T-helper 2 cell treated with Interferon-gamma antibody and Interleukin-4, amounts not matched to agents 5 μg/mL and 100 μg/mL, for 36 hours (primary cell): Measurements from ENCODE around the gene WAS.
"Not testable (repeated sequence)": the region's sequence is repeated elsewhere in the genome, so short reads cannot be mapped to it uniquely, and the experiment has no call there.

Source experiments
- DNase-seq: peaks from one replicate; pipeline ENCODE4 v3.0.0; 2021; ENCODE audit warnings: low spot score
- H3K27ac Mint-ChIP-seq: one replicate; pipeline ENCODE4 v1.8.0; 2021; ENCODE audit warnings: mild to moderate bottlenecking, mixed read lengths
- H3K27me3 Mint-ChIP-seq: one replicate; pipeline ENCODE4 v1.8.0; 2021; ENCODE audit warnings: low read depth, mixed read lengths
- H3K36me3 Mint-ChIP-seq: one replicate; pipeline ENCODE4 v1.8.0; 2021; ENCODE audit warnings: low read depth, mixed read lengths
- H3K4me1 Mint-ChIP-seq: one replicate; pipeline ENCODE4 v1.8.0; 2021; ENCODE audit warnings: low read depth, mixed read lengths
- H3K4me3 Mint-ChIP-seq: one replicate; pipeline ENCODE4 v1.8.0; 2022; ENCODE audit warnings: mild to moderate bottlenecking, moderate library complexity, mixed read lengths
- H3K9me3 Mint-ChIP-seq: one replicate; pipeline ENCODE4 v1.8.0; 2021; ENCODE audit warnings: mixed read lengths

The WAS gene

DNA sequence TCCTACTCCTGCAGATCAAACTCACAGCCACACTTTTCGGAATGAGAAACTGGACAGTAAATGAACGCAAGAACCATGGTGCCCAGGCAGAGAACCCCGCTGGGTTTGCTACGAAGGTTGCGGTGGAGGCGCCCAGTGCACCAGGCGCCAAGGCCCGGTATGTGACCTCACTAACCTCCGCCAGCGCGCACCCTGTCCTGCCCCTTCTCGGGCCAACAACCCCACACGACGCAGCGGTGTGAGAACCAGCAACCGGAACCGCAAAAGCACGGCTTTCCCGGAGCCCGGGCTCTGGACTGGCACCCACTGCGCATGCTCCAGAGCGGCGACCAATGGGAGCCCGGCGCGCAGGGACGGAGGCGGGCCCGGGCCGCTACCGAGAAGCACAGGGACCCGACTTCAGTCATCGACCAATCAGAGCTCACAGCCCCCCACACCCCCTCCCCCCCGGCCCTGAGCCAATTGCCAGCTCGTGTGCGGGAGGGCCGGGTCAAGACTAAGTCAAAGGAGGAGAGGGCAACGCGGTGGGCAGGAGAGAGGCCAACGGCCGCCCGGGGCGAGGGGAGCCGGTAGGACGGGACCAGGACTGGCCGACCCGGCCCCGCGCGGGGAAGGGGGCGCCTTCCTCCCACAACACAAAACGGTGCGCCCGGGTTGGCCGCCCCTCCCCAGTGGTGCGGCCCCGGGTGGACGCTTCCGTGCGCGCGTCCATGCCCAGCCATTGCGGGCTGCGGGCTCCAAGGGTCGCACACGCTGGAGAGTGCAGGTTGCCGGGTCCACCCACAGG, 7.3 kb upstream of the WAS start:
- DNase-seq: peak; percentile 90
- no peaks in the 10 kb centered on the region for H3K9me3 Mint-ChIP-seq
- H3K4me1 Mint-ChIP-seq: peaks cover 19% of the 10 kb centered on the region
- H3K36me3 Mint-ChIP-seq: no peaks in the 10 kb centered on the region
- peak overlapping the region; percentile 95 for H3K4me3 Mint-ChIP-seq
- H3K27me3 Mint-ChIP-seq: no peaks in the 10 kb centered on the region
- H3K27ac Mint-ChIP-seq: peak overlapping the region; percentile 95

DNA sequence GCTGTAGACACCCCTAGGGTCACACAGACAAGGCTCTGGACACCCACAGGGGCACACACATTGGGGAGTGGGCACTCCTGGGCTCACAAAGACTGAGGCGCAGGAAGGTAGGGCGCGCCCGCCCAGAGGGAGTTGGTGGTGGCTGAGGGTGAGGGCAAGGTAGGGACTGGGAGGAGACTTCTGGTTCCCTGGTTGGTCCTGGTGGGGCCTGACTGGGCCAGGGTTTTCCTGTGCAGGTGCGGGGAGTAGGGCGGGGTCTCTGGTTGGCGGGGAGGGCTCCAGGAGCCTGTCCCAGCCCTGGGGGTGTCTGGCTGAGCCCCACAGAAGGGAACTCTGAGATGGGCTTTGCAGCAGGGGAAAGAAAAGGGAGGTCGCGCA, 6.7 kb upstream of the WAS start:
- H3K4me3 Mint-ChIP-seq: peak overlapping the region; percentile 95
- no peaks in the 10 kb centered on the region for H3K36me3 Mint-ChIP-seq
- DNase-seq: no peak
- no peaks in the 10 kb centered on the region for H3K27me3 Mint-ChIP-seq
- no peaks in the 10 kb centered on the region for H3K9me3 Mint-ChIP-seq
- H3K27ac Mint-ChIP-seq: peak overlapping the region; percentile 95
- peaks cover 19% of the 10 kb centered on the region for H3K4me1 Mint-ChIP-seq

DNA sequence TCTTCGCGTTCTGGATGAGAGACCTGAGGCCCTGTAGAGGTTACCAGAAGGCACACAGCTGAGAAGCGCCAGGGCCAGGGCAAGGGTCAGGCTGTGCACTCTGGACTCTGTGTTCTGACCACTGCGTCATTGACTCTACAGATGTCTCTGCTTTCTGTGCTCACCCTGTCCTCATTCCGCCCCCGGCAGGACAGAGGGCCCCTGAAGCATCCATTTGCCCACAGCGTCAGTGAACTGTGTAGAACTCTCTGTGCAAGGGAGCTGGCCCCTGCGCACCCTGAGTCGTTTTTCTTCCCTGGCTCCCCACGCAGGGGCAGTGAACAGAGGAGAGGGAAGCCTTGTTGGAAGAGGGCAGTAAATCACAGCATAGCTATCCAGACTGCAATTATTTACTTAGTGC, 6.1 kb upstream of the WAS start:
- Mint-ChIP-seq H3K27me3 (no peaks in the 10 kb centered on the region), H3K36me3 (no peaks in the 10 kb centered on the region), H3K27ac (peak overlapping the region; percentile 95), H3K4me3 (peak overlapping the region; percentile 95), H3K9me3 (no peaks in the 10 kb centered on the region), H3K4me1 (peaks cover 22% of the 10 kb centered on the region)
- DNase-seq: no peak

DNA sequence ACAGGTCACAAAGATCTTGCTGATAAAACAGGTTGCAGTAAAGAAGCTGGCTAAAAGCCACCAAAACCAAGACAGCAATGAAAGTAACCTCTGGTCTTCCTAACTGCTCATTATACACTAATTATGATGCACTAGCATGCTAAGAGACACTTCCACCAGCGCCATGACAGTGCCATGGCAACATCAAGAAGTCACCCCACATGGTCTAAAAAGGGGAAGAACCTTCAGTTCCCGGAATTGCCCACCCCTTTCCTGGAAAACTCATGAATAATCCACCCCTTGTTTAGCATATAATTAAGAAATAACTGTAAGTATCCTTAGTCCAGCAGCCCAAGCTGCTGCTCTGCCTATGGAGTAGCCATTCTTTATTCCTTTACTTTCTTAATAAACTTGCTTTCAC, 3.1 kb upstream of the WAS start:
- peak overlapping the region; percentile 12 for H3K27ac Mint-ChIP-seq
- peak; percentile 33 for DNase-seq
- not testable (repeated sequence) for H3K4me3 Mint-ChIP-seq, H3K27me3 Mint-ChIP-seq, H3K9me3 Mint-ChIP-seq
- H3K4me1 Mint-ChIP-seq: peaks cover 35% of the 10 kb centered on the region
- H3K36me3 Mint-ChIP-seq: peaks cover 19% of the 10 kb centered on the region

DNA sequence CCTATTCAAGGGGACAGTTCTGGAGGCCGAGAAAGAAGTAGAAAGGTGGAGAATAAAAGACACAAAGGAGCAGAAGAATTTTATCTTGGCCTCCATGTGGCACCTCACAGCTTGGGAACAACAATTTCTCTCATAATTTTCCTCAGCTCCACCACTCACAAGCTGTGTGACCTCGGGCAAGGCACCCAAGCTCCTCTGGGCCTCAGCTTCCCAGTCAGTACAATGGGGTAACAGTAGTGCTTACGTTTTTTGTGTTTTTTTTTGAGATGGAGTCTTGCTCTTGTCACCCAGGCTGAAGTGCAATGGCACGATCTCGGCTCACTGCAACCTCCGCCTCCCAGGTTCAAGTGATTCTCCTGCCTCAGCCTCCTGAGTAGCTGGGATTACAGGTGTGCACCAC, 2.7 kb upstream of the WAS start:
- H3K4me3 Mint-ChIP-seq: not testable (repeated sequence)

DNA sequence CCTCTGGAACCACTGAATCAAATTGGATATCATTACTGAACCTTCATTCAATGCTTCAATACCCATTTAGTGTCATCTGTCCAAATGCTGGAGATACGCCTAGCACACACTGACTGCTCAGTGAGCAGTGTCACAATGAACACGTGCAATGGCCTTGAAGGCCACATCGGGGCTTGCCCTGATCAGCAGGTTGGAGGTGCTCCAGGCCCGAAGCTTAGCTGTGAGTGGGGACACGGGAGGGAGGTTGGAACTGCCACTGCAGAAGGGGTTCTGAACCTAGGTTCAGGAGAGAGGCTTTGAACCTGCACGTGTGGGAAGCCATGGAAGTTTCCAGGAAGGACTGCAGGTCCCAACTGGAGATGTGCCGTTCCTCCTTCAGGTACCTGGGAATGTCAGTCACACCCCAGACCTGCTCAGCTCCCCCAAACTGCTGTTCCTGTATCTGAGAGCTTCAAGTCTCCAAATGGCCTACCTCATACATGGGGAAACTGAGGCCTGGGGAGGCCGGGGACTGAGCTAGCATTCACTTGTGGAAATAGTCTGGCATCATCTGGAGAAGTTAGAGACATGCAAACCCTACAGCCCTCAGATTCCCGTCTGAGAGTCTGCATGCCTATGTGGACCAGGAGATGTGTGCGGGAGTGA, 1.9 kb upstream of the WAS start:
- Mint-ChIP-seq H3K4me1 (peaks cover 42% of the 10 kb centered on the region), H3K36me3 (peaks cover 28% of the 10 kb centered on the region), H3K4me3 (no peak overlapping the region), H3K9me3 (no peaks in the 10 kb centered on the region), H3K27ac (peak overlapping the region; percentile 63), H3K27me3 (no peaks in the 10 kb centered on the region)
- DNase-seq: no peak

More for the DNA sequence above, 2.7 kb upstream of the WAS start:
- H3K9me3 Mint-ChIP-seq, H3K27me3 Mint-ChIP-seq, DNase-seq: not testable (repeated sequence)
- Mint-ChIP-seq H3K4me1 (peaks cover 36% of the 10 kb centered on the region), H3K36me3 (peaks cover 22% of the 10 kb centered on the region), H3K27ac (peak overlapping the region; percentile 12)

DNA sequence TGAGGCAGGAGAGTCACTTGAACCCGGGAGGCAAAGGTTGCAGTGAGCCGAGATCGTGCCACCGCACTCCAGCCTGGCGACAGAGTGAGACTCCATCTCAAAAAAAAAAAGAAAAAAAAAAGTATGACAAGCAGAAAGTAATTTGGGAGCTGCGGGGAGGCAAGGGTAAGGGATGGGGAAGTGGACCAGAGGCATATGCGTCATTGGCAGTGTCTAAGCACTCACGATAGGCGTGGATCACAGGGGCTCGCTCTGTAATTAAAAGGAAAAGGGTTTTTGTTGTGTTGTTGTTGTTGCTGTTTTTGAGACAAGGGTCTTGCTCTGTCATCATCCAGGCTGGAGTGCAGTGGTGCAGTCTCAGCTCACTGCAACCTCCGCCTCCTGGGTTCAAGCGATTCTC, 804 bp upstream of the WAS start:
- not testable (repeated sequence) for H3K27me3 Mint-ChIP-seq, H3K9me3 Mint-ChIP-seq, DNase-seq, H3K4me3 Mint-ChIP-seq, H3K27ac Mint-ChIP-seq
- Mint-ChIP-seq H3K4me1 (peaks cover 41% of the 10 kb centered on the region), H3K36me3 (peaks cover 38% of the 10 kb centered on the region)

DNA sequence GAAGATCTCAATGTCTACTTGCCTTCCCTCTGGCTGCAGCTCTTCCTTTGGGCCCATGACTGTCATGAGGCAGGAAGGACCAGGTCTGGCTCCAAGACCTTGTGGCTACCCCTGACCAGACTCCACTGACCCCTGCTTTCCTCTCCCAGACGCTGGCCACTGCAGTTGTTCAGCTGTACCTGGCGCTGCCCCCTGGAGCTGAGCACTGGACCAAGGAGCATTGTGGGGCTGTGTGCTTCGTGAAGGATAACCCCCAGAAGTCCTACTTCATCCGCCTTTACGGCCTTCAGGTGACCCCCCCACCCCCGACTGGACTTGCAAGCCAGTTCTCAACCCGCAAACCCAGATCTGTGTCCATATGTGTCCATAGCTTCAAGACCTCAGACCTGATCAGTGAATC, 535 bp downstream of the WAS start:
- Mint-ChIP-seq H3K36me3 (peaks cover 43% of the 10 kb centered on the region), H3K27ac (peak overlapping the region; percentile 95), H3K9me3 (no peaks in the 10 kb centered on the region), H3K4me1 (peaks cover 39% of the 10 kb centered on the region), H3K4me3 (peak overlapping the region; percentile 97), H3K27me3 (no peaks in the 10 kb centered on the region)
- DNase-seq: no peak

DNA sequence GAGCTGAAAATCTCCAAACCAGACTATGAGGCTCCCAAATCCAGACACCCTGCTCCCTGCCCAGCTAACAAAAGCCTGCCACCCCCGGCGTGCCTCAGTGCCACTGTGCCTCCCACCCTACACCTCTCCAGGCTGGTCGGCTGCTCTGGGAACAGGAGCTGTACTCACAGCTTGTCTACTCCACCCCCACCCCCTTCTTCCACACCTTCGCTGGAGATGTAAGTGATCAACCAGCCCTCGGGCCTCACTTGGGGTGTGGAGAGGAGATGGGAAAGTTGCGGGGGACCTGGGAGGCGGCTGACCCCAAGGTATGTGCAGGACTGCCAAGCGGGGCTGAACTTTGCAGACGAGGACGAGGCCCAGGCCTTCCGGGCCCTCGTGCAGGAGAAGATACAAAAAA, 1.8 kb downstream of the WAS start:
- H3K9me3 Mint-ChIP-seq: no peaks in the 10 kb centered on the region
- H3K27ac Mint-ChIP-seq: peak overlapping the region; percentile 95
- DNase-seq: no peak
- H3K4me1 Mint-ChIP-seq: peaks cover 36% of the 10 kb centered on the region
- peak overlapping the region; percentile 97 for H3K4me3 Mint-ChIP-seq
- peaks cover 43% of the 10 kb centered on the region for H3K36me3 Mint-ChIP-seq
- no peaks in the 10 kb centered on the region for H3K27me3 Mint-ChIP-seq

DNA sequence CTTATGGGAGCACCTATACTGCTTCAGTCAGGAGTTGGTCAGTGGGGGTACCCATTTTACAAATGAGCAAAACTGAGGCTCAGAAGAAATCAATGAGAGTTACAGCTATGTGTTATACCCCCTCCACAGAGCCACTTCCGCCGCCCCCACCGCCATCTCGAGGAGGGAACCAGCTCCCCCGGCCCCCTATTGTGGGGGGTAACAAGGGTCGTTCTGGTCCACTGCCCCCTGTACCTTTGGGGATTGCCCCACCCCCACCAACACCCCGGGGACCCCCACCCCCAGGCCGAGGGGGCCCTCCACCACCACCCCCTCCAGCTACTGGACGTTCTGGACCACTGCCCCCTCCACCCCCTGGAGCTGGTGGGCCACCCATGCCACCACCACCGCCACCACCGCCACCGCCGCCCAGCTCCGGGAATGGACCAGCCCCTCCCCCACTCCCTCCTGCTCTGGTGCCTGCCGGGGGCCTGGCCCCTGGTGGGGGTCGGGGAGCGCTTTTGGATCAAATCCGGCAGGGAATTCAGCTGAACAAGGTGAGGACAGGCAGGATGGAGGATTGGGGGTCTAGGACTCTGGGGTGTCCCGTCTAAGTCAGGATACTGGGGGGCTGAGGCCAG, 5.0 kb downstream of the WAS start:
- no peaks in the 10 kb centered on the region for H3K9me3 Mint-ChIP-seq
- no peaks in the 10 kb centered on the region for H3K27me3 Mint-ChIP-seq
- no peak overlapping the region for H3K4me3 Mint-ChIP-seq
- peaks cover 23% of the 10 kb centered on the region for H3K4me1 Mint-ChIP-seq
- H3K36me3 Mint-ChIP-seq: peaks cover 53% of the 10 kb centered on the region
- H3K27ac Mint-ChIP-seq: no peak overlapping the region
- no peak for DNase-seq

DNA sequence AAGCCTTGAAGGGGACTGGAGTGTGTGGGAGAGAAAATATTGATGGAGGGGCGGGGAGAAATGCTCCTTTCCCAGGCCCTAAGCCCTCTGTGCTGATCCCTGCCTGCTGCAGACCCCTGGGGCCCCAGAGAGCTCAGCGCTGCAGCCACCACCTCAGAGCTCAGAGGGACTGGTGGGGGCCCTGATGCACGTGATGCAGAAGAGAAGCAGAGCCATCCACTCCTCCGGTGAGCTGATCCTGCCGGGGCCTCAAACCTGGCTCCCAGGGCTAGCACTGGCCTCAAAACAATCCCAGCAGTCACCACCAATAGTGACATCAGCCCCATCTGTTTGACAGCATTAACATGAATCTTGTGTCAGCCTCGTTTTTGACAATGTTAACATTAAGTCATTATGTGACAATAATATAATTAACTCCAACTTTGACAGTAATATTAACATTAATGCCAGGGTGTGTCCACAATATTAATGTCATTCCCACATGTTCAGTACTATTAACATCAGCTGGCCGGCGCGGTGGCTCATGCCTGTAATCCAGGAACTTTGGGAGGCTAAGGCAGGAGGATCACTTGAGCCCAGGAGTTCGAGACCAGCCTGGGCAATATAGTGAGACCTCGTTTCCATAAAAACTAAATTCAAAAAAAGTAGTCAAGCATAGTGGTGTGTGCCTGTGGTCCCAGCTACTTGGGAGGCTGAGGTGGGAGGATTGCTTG, 5.8 kb downstream of the WAS start:
- Mint-ChIP-seq H3K4me3 (no peak overlapping the region), H3K4me1 (peaks cover 22% of the 10 kb centered on the region), H3K27ac (no peak overlapping the region), H3K27me3 (no peaks in the 10 kb centered on the region), H3K36me3 (peaks cover 46% of the 10 kb centered on the region), H3K9me3 (no peaks in the 10 kb centered on the region)
- no peak for DNase-seq

DNA sequence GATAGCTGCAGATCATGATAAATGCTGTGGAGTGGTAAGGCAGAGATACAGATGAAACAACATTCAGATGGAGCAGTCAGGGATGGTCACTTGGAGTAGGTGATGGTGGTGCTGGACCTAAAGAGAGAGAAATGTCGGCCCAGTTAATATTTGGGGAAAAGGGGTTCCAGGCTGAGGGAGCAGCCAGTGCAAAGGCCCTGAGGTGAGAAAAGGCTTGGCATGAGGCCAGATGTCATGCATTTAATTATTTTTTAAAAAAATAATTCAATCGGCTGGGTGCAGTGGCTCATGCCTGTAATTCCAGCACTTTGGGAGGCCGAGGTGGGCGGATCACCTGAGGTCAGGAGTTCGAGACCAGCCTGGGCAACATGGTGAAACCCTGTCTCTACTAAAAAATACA, 8.1 kb downstream of the WAS start:
- H3K9me3 Mint-ChIP-seq, H3K27ac Mint-ChIP-seq, DNase-seq, H3K27me3 Mint-ChIP-seq, H3K4me3 Mint-ChIP-seq: not testable (repeated sequence)
- Mint-ChIP-seq H3K4me1 (peaks cover 14% of the 10 kb centered on the region), H3K36me3 (peaks cover 26% of the 10 kb centered on the region)

DNA sequence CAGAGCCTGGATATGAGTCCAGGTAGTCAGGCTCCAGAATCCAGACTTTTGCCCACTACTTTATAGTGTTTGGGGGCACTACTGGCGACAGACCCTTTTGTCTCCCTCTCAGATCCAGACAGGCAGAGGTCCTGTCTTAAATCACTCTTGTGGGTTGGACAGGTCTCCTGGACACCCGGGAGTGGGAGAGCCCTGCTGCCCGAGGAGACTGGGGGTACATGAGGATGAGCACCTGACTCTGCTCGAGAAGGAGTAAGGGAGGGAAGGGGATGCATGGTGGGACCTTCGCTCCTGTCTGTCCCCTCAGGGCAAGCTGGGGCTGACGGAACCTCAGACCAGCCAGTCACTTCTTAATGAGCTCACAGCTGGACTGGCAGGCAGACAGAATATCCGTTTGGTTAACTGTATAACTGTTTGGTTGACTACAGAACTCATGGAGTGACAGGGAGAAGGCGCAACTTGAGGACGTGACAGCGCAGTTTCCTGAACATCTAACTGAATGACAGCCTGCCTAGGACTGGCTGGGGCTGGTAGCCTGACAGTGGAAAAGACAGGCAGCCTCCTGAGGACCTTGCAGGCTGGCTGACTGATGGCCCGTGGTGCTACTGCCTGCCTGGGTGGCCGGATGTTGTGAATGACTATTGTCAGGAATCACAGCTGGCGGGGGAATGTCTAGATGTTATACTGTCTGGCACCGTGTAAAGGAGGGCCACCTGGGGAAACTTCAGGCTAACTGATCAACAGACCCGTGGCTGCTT, 11.4 kb downstream of the WAS start:
- DNase-seq: no peak
- Mint-ChIP-seq H3K27ac (peak overlapping the region; percentile 96), H3K36me3 (peaks cover 27% of the 10 kb centered on the region), H3K9me3 (no peaks in the 10 kb centered on the region), H3K4me3 (peak overlapping the region; percentile 90), H3K4me1 (peaks cover 20% of the 10 kb centered on the region), H3K27me3 (no peaks in the 10 kb centered on the region)
